Lower leg skin (tissue), 3 donors: ENCODE data around the gene RPS6KA6.

Experiments
- CTCF ChIP-seq, 3 donors: fragments of 450-650 bp; IDR thresholded peaks; one replicate each; pipeline ENCODE4 v1.5.1; 2016; ENCODE audit warnings: antibody characterized with exemption in 3 of 3, mild to moderate bottlenecking in 3 of 3, moderate library complexity in 2 of 3
- POLR2A ChIP-seq, 2 donors: fragments of 450-650 bp; IDR thresholded peaks; one replicate each; pipeline ENCODE4 v1.6.1; 2016 to 2017; ENCODE audit warnings: antibody characterized with exemption in 2 of 2, mild to moderate bottlenecking in 1 of 2, moderate library complexity in 1 of 2

GRCh38 chrX:84046403-84046984, 141.5 kb downstream of the RPS6KA6 start:
- TF ChIP-seq CTCF (IDR thresholded peaks at IDR 0.05) (no peak), POLR2A (IDR thresholded peaks at IDR 0.05) (no peak)
